Measurements from ENCODE around the gene MPV17.
A peak's percentile ranks its signal among the peaks of the same experiment; 100 is the strongest.
"Not testable (repeated sequence)": the region's sequence is repeated elsewhere in the genome, so short reads cannot be mapped to it uniquely, and the experiment has no call there.

The MPV17 gene

GRCh38 chr2:27322301-27322765 is 564 bp downstream of the MPV17 start:
- no peaks in the 10 kb centered on the region for H3K9me3 ChIP-seq (ENCODE audit: severe bottlenecking)
- TF ChIP-seq CTCF (IDR thresholded peaks at IDR 0.05; ENCODE audit: poor library complexity, severe bottlenecking) = no peak
- peak overlapping the region; percentile 70 for H3K4me3 ChIP-seq (ENCODE audit: severe bottlenecking)
- ATAC-seq (ENCODE audit: low read depth) (no peak; the same call in 2 of the 3 replicates), DNase-seq (ENCODE audit: low spot score) (no peak)
- H3K27ac ChIP-seq (ENCODE audit: poor library complexity, severe bottlenecking) = peak overlapping the region; percentile 85
- no peaks in the 10 kb centered on the region for H3K27me3 ChIP-seq (ENCODE audit: insufficient read depth, poor library complexity, severe bottlenecking)
- H3K4me1 ChIP-seq (ENCODE audit: insufficient read depth, poor library complexity, severe bottlenecking) = peaks cover 13% of the 10 kb centered on the region
- no peaks in the 10 kb centered on the region; the same call in 1 of the 2 replicates for H3K36me3 ChIP-seq (ENCODE audit: low read depth)

GRCh38 chr2:27320958-27321543 is 1.8 kb downstream of the MPV17 start:
- ATAC-seq (ENCODE audit: low read depth) (peak; percentile 85), DNase-seq (ENCODE audit: low spot score) (peak; percentile 96)
- Histone ChIP-seq H3K27me3 (ENCODE audit: insufficient read depth, poor library complexity, severe bottlenecking) (no peaks in the 10 kb centered on the region), H3K36me3 (ENCODE audit: low read depth) (no peaks in the 10 kb centered on the region), H3K4me1 (ENCODE audit: insufficient read depth, poor library complexity, severe bottlenecking) (peaks cover 13% of the 10 kb centered on the region), H3K9me3 (ENCODE audit: severe bottlenecking) (no peaks in the 10 kb centered on the region), H3K4me3 (ENCODE audit: severe bottlenecking) (no peak overlapping the region), H3K27ac (ENCODE audit: poor library complexity, severe bottlenecking) (peak overlapping the region; percentile 85)
- peak; percentile 80 for TF ChIP-seq CTCF (IDR thresholded peaks at IDR 0.05; ENCODE audit: poor library complexity, severe bottlenecking)

- H3K9me3 ChIP-seq (ENCODE audit: severe bottlenecking); H3K27me3 ChIP-seq (ENCODE audit: insufficient read depth, poor library complexity, severe bottlenecking); H3K4me3 ChIP-seq (ENCODE audit: severe bottlenecking); H3K36me3 ChIP-seq (ENCODE audit: low read depth); DNase-seq (ENCODE audit: low spot score); ATAC-seq (ENCODE audit: low read depth); H3K27ac ChIP-seq (ENCODE audit: poor library complexity, severe bottlenecking): not testable (repeated sequence)
- H3K4me1 ChIP-seq (ENCODE audit: insufficient read depth, poor library complexity, severe bottlenecking) = peaks cover 13% of the 10 kb centered on the region
Observed at GRCh38 chr2:27319839-27320238, 3.1 kb downstream of the MPV17 start.

GRCh38 chr2:27316655-27317412 is 6.1 kb downstream of the MPV17 start:
- ATAC-seq (ENCODE audit: low read depth) = no peak
- Histone ChIP-seq H3K4me1 (ENCODE audit: insufficient read depth, poor library complexity, severe bottlenecking) (peaks cover 12% of the 10 kb centered on the region), H3K4me3 (ENCODE audit: severe bottlenecking) (no peak overlapping the region), H3K9me3 (ENCODE audit: severe bottlenecking) (no peaks in the 10 kb centered on the region), H3K27ac (ENCODE audit: poor library complexity, severe bottlenecking) (no peak overlapping the region), H3K36me3 (ENCODE audit: low read depth) (no peaks in the 10 kb centered on the region), H3K27me3 (ENCODE audit: insufficient read depth, poor library complexity, severe bottlenecking) (no peaks in the 10 kb centered on the region)
- no peak for DNase-seq (ENCODE audit: low spot score)
- no peak for TF ChIP-seq CTCF (IDR thresholded peaks at IDR 0.05; ENCODE audit: poor library complexity, severe bottlenecking)

- Histone ChIP-seq H3K4me3 (ENCODE audit: severe bottlenecking) (no peak overlapping the region), H3K4me1 (ENCODE audit: insufficient read depth, poor library complexity, severe bottlenecking) (no peaks in the 10 kb centered on the region), H3K9me3 (ENCODE audit: severe bottlenecking) (no peaks in the 10 kb centered on the region), H3K27ac (ENCODE audit: poor library complexity, severe bottlenecking) (no peak overlapping the region), H3K27me3 (ENCODE audit: insufficient read depth, poor library complexity, severe bottlenecking) (no peaks in the 10 kb centered on the region), H3K36me3 (ENCODE audit: low read depth) (no peaks in the 10 kb centered on the region)
- TF ChIP-seq CTCF (IDR thresholded peaks at IDR 0.05; ENCODE audit: poor library complexity, severe bottlenecking) = no peak
- DNase-seq (ENCODE audit: low spot score) (no peak), ATAC-seq (ENCODE audit: low read depth) (no peak)
Observed at GRCh38 chr2:27315122-27315521, 7.8 kb downstream of the MPV17 start.
